GM23248 (cell line): Measurements from ENCODE around the gene PMAIP1.

Source experiments
- EZH2 ChIP-seq: fragments of 200-600 bp; sonication (generic); IDR thresholded peaks from 2 replicates; pipeline ENCODE4 v1.6.1; 2018; ENCODE audit warnings: antibody characterized with exemption, mild to moderate bottlenecking; ENCODE audit not compliant: insufficient read depth, poor library complexity, severe bottlenecking
- EZH2phosphoT487 ChIP-seq: fragments of 200-600 bp; sonication (generic); IDR thresholded peaks from 2 replicates; pipeline ENCODE4 v1.6.1; 2018; ENCODE audit warnings: antibody characterized with exemption, moderate library complexity, mild to moderate bottlenecking, low read depth; ENCODE audit not compliant: insufficient read depth

GRCh38 chr18:59927246-59927825 lies 27.5 kb downstream of the PMAIP1 start:
- TF ChIP-seq EZH2 (no peak), EZH2phosphoT487 (no peak)
